ENCODE results near the gene CUL1.

Gene CUL1

GRCh38 chr7:148721390-148721789, 22.7 kb downstream of the CUL1 start:
- no peak for DNase-seq

DNA sequence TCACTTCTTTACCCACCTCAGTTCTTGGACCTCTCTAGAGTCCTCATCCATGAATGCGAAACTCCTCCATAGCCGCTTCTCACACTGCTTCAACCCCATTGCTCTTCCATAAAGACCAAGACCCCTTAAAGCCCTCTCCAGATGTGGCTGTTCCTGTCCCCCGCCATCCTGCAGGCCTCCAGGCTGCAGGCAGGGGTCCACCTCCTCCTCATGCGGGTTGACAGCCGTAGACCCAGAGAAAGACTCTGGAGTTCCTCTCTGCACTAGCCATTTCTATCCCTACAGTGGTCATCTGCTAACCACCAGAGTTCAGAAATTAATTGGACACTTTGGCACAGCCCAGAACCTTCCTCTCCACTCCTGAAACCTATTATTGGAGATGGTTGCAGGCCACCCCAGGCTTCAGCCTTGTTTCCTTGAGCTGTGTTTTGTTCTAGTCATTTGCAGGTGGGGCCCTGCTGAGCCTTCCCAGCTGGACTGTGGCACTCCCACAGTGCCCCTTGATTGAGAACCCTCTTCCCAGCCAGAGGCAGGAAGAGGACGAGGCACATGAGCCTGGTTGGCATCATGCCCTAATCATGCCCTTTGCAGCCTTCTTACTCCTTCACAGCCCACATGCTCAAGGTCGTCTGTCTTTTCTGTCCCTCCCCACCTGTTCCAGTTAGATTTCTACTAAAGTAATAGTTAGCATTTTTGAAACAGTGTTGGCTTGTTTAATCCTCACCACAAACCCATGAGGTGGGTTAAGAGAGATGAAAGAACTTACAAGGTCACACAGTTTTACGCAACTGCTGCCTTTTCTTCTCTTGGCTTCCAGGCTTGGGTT, 23.9 kb downstream of the CUL1 start:
- no peak for DNase-seq

GRCh38 chr7:148723166-148723559, 24.5 kb downstream of the CUL1 start:
- no peak for DNase-seq

DNA sequence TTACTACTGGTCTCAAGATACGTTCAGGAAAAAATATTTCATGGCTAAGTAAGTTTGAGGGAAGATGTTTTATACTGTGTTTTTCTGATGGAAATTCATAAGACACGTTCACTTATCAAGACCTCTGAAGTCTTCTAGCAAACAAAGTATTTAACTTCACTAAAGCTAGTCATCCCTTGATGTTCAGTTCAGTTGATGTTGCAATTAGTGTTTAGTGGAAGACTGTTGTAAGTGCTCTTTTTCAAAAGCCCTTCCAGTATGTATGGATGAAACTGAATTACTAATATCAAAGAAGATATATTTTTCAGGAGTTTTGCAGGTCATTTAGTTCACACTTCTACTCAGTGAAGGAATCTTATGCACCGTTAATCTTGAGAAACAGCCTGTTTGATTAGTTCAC, 25.1 kb downstream of the CUL1 start:
- DNase-seq, result no peak

DNA sequence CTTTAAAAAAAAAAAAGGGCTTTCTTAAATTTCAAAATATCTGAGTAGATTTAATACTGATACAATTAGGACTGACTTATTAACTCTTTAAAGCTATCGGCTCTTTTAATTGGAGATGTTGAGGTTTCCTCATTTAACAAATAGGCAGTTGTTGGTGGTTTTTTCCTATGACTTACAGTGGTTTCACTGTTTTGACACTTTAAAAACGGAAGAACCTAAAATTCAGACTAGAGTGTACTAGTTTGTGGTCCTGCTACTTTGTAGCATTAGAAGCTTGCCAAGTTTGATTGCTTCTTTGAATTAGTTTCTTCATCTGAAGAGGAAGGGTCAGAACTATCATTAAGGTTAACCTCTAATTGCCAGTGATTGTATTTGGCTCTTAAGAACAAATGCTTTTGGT, 27.7 kb downstream of the CUL1 start:
- DNase-seq, result no peak

- no peak for DNase-seq
These were observed 29.0 kb downstream of the CUL1 start for GRCh38 chr7:148727501-148728278.

DNA sequence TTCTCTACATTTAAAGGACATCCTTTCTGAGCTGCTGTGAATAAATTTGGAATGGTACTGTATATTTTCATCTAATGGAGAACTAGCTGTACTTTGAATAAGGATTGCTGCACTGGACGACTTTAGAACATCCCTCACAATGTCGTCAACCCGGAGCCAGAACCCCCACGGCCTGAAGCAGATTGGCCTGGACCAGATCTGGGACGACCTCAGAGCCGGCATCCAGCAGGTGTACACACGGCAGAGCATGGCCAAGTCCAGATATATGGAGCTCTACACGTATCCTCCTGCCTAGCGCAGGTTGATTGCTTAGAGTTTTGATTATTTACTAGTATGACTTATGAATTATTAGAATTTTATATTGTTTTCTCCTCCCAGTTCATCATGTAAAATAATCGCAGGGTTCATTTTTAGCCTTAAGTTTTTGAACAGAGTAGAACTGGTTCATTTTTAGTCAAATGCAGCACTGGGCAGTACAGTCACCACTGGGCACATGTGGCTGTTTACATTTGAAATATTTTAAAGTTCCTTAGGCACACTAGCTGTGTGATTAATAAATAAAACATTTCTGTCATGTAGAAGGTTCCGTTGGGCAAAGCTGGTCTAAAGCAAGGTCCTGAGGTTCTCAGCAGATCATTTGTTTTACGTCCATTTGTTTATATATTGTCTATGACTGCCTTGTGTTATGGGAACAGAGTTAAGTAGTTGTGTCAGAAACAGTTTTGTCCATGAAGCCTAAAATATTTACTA, 31.5 kb downstream of the CUL1 start:
- DNase-seq, result no peak

GRCh38 chr7:148732862-148733261, 34.2 kb downstream of the CUL1 start:
- DNase-seq, result no peak

- DNase-seq, result no peak
These were observed 34.8 kb downstream of the CUL1 start for GRCh38 chr7:148733496-148733895.

- DNase-seq, result no peak
These were observed 36.4 kb downstream of the CUL1 start for GRCh38 chr7:148735141-148735540.

DNA sequence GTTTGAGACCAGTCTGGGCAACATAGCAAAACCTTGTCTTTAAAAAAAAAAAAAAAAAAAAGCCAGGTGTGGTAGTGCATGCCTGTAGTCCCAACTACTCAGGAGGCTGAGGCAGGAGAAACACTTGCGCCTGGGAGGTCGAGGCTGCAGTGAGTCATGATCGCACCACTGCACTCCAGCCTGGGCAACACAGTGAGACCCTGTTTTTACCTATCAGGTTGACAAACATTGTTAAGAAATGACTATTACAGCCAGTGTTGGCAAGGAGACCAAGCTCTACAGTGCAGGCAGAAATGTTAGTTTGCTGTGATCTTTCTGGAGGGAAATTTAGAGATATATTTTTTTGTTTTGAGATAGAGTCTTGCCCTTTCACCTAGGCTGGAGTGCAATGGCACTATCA, 37.3 kb downstream of the CUL1 start:
- DNase-seq, result no peak

- no peak for DNase-seq
These were observed 40.2 kb downstream of the CUL1 start for GRCh38 chr7:148738737-148739535.

DNA sequence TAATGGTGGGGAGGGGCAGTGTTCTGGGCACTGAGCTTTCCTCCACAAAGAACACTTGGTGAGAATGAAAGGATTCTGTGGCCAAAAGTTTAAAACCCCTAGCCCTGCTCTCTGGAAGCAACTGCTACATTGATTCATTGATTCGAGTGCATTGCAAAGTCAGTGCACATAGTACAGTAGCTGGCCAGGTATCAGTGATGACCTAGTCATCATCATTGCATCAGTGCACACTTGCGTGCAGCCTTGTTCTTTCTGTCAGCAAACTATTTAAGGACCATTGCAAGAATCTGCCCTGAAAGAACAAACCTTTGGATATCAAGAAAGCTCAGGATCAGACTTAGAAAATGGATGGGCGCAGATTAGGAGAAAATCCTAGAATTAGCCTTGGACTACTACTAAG, 47.4 kb downstream of the CUL1 start:
- no peak for DNase-seq

DNA sequence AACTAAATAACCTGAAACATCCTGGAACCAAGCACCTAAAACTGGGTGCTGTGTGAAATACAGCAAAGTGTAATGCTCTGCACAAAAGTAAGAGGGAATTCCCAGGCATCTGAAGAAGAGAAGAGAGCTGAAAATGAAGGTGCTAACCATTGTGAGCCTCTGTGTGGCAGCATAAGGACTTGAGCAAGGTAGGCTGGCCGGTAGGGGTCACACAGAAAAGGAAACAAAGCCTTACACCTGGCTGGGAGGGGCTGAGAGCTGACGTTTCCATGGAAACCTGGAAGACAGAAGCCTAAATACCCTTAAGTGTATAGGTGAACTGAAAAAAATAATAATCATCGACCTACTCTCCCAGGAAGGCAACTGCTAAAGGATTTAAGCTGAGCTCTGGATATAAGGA, 48.6 kb downstream of the CUL1 start:
- no peak for DNase-seq

DNA sequence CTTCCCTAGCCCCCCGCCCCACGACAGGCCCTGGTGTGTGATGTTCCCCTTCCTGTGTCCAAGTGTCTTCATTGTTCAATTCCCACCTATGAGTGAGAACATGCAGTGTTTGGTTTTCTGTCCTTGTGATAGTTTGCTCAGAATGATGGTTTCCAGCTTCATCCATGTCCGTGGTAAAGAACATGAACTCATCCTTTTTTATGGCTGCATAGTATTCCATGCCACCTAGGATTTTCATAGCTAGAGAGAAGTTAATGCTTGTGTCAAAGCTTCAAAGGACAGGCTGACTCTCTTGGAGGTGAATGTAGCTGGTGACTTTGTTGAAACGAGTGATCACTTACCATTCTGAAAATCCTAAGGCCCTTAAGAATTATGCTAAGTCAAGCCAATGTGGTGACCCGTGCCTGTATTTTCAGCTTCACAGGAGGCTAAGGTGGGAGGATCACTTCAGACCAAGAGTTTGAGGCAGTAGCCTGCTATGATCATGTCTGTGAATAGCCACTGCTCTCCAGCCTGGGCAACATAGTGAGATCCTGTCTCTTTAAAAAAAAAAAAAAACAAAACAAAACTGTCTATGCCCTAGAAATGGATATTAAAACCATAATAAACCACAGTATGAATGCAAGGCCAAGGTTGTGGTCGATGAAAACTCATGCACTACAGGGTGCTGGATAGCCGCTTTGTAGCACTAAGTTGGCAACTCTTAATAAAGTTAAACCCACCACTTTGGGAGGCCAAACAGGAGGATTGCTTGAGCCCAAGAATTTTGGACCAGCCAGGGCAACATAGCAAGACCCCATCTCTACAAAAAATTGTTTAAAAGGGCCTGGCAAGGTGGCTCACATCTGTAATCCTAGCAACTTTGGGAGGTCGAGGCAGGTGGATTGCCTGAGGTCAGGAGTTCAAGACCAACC, 52.0 kb downstream of the CUL1 start:
- DNase-seq, result no peak

DNA sequence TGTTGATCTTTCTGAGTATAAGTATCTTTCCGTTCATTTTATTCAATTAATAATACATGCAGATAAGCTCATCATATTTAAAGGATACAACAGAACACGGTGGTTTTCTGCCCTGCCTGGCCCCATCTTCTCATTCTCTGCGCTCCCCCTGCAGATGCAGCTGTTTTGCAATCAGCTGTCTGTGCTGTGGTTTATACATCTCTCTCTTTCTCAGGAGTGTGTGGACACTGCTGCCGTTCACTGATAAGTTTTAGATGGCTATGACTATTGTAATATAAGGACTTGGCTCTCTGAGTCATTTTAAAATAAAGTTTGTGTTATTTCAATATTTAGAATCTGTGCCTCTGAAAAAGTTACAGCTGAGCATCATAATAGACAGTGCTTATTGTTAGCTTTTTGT, 54.5 kb downstream of the CUL1 start:
- no peak for DNase-seq

GRCh38 chr7:148754912-148755311, 56.2 kb downstream of the CUL1 start:
- no peak for DNase-seq

- no peak for DNase-seq
These were observed 63.0 kb downstream of the CUL1 start for GRCh38 chr7:148761499-148762278.

- DNase-seq, result no peak
These were observed 64.9 kb downstream of the CUL1 start for GRCh38 chr7:148763622-148764021.

DNA sequence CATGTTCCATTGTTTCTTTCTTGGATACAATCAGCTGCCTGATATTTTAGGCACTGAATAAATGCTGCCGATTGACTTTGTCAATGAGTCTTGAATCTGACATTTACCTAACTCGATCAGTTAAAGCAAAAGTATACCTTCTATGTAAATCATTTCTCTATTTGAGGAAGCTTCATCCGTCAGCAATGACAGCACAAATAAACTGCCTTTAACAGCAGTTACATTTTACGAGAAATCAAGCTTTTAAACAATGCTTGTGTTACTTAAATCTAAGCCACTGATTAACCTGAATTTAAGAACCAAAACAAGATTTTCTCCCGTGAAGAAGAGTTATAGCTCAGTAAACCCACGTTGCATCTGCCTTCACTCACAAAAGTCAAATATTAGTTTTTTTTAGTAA, 71.3 kb downstream of the CUL1 start:
- no peak for DNase-seq

All from kidney glomerular epithelial cell (primary cell).